HG02759 (cell line): ENCODE measurements around the gene FUBP3.
"Not testable (repeated sequence)": the region's sequence is repeated elsewhere in the genome, so short reads cannot be mapped to it uniquely, and the experiment has no call there.

ENCODE experiments used
- ATAC-seq: cut with Tn5 transposase; IDR thresholded peaks from one replicate; pipeline ENCODE4 v1.9.1; 2021; ENCODE audit warnings: mild to moderate bottlenecking, moderate library complexity; ENCODE audit not compliant: unreplicated experiment

Gene FUBP3

GRCh38 chr9:130680836-130681768 is 101.7 kb downstream of the FUBP3 start:
- ATAC-seq = peak; percentile 60

- ATAC-seq = peak; percentile 38
These were observed 102.5 kb downstream of the FUBP3 start for GRCh38 chr9:130681769-130682420.

- ATAC-seq = no peak
These were observed 103.2 kb downstream of the FUBP3 start for GRCh38 chr9:130682421-130683121.

- no peak for ATAC-seq
These were observed 105.7 kb downstream of the FUBP3 start for GRCh38 chr9:130685104-130685503.

GRCh38 chr9:130685945-130686344 is 106.6 kb downstream of the FUBP3 start:
- not testable (repeated sequence) for ATAC-seq

GRCh38 chr9:130687615-130688014 is 108.2 kb downstream of the FUBP3 start:
- ATAC-seq = no peak
